Lung (tissue), 12 donors: Measurements from ENCODE around the gene CAND2. TPM values are rescaled to one million over a fixed set of nuclear protein-coding genes. Genes with fewer than 3 reads are reported as not detected.

Source experiments
- ATAC-seq: fragments of 200-7000 bp; cut with Tn5 transposase; one replicate; pipeline ENCODE4 v1.9.1; 2020; ENCODE audit warnings: moderate number of reproducible peaks; ENCODE audit not compliant: insufficient read depth, low FRiP score
- DNase-seq, 3 donors: peaks; one replicate each; pipeline ENCODE4 v3.0.0-alpha.2; 2013 to 2017
- H3K27ac ChIP-seq, 2 donors: one replicate each; pipeline ENCODE4 v1.5.1; 2013; ENCODE audit warnings: mild to moderate bottlenecking in 2 of 2, moderate library complexity in 2 of 2, control low read depth in 1 of 2, inconsistent platforms in 1 of 2, low read depth in 1 of 2, low read length in 1 of 2
- H3K27me3 ChIP-seq, 3 donors: one replicate each; pipeline ENCODE4 v1.5.1; 2013; ENCODE audit warnings: low read length in 2 of 3; ENCODE audit not compliant: control insufficient read depth in 3 of 3, insufficient read depth in 3 of 3
- H3K36me3 ChIP-seq, 4 donors: one replicate each; pipeline ENCODE4 v1.5.1; 2013; ENCODE audit warnings: low read length in 4 of 4, mild to moderate bottlenecking in 1 of 4, moderate library complexity in 1 of 4; ENCODE audit not compliant: control insufficient read depth in 4 of 4, insufficient read depth in 4 of 4
- H3K4me1 ChIP-seq, 5 donors: one replicate each; pipeline ENCODE4 v1.5.1; 2013; ENCODE audit warnings: low read length in 5 of 5, mild to moderate bottlenecking in 2 of 5, moderate library complexity in 1 of 5; ENCODE audit not compliant: control insufficient read depth in 5 of 5, insufficient read depth in 5 of 5
- H3K4me3 ChIP-seq: one replicate; pipeline ENCODE4 v1.5.1; 2013; ENCODE audit warnings: mild to moderate bottlenecking, control low read depth, moderate library complexity
- H3K9ac ChIP-seq, 2 donors: one replicate each; pipeline ENCODE4 v1.5.1; 2013; ENCODE audit warnings: low read length in 2 of 2, control low read depth in 1 of 2; ENCODE audit not compliant: insufficient read depth in 1 of 2
- H3K9me3 ChIP-seq, 4 donors: one replicate each; pipeline ENCODE4 v1.5.1; 2013; ENCODE audit warnings: low read length in 3 of 4, mild to moderate bottlenecking in 1 of 4, moderate library complexity in 1 of 4; ENCODE audit not compliant: control insufficient read depth in 4 of 4, insufficient read depth in 3 of 4
- CTCF ChIP-seq: IDR thresholded peaks from 2 replicates; pipeline ENCODE4 v1.5.1; 2012; ENCODE audit warnings: mild to moderate bottlenecking; ENCODE audit errors: control extremely low read depth, extremely low read depth
- WGBS, 2 donors: extraction: QIAGEN DNeasy Blood & Tissue Kit; methylation state at CpG; one replicate each; pipeline ENCODE4 v1.1.7; 2013; 5-methylcytosine and 5-hydroxymethylcytosine counted together
- polyA plus RNA-seq, 2 donors: library from polyadenylated mRNA; stranded (reverse); fragments of 200-250 nt; gene quantifications; one replicate each; pipeline ENCODE4 v1.2.1, GENCODE V29; 2013
- total RNA-seq, 2 donors: library from RNA; depleted of rRNA in 1 of 2; stranded (reverse); fragments of >200 nt in 1 of 2; gene quantifications; one replicate each; pipeline ENCODE4 v1.2.1, GENCODE V29; 2014 to 2021
- donor health status: control.
- donor health status: control.
- donor health status: Bipolar disorder and iron deficiency.
- donor health status: healthy.
- donor health status: DM: yes; HTN: yes; CAD: no.

Gene CAND2
- total and polyA plus RNA-seq, 4 donors: 1.0 to 5.9 (median 3.6) TPM

GRCh38 chr3:12750658-12751071 lies 45.8 kb upstream of the CAND2 start:
- Histone ChIP-seq H3K27ac (peak overlapping the region in 1 of 2 donors; percentile 58), H3K27me3 (no peaks in the 10 kb centered on the region), H3K4me3 (no peak overlapping the region), H3K9me3 (no peaks in the 10 kb centered on the region), H3K9ac (no peak overlapping the region), H3K36me3 (no peaks in the 10 kb centered on the region), H3K4me1 (peaks cover 0 to 2% (median 0%) of the 10 kb centered on the region in 5 donors)
- DNase-seq (no peak), ATAC-seq (no peak)
- WGBS, 2 donors: 71 to 73% methylated on average over 4 of the region's 4 CpGs
- no peak for TF ChIP-seq CTCF

GRCh38 chr3:12751571-12751970 lies 44.9 kb upstream of the CAND2 start:
- no peaks in the 10 kb centered on the region for H3K9me3 ChIP-seq
- H3K27me3 ChIP-seq: no peaks in the 10 kb centered on the region
- no peak for ATAC-seq
- TF ChIP-seq CTCF: no peak
- no peaks in the 10 kb centered on the region for H3K4me1 ChIP-seq
- peak overlapping the region in 1 of 2 donors; percentile 56 for H3K27ac ChIP-seq
- WGBS, 2 donors: 86 to 92% methylated on average over 5 of the region's 5 CpGs
- no peak overlapping the region for H3K4me3 ChIP-seq
- no peaks in the 10 kb centered on the region for H3K36me3 ChIP-seq
- DNase-seq: no peak
- no peak overlapping the region for H3K9ac ChIP-seq

- DNase-seq: no peak
- Histone ChIP-seq H3K36me3 (no peaks in the 10 kb centered on the region), H3K9ac (no peak overlapping the region), H3K4me3 (no peak overlapping the region), H3K4me1 (no peaks in the 10 kb centered on the region), H3K27me3 (no peaks in the 10 kb centered on the region), H3K9me3 (no peaks in the 10 kb centered on the region), H3K27ac (peak overlapping the region in 1 of 2 donors; percentile 56)
- no peak for ATAC-seq
- no peak for TF ChIP-seq CTCF
- 48 to 61% methylated on average over 3 of the region's 3 CpGs for WGBS, 2 donors
Measured at GRCh38 chr3:12752102-12752501, 44.4 kb upstream of the CAND2 start.

- no peak overlapping the region for H3K4me3 ChIP-seq
Measured at GRCh38 chr3:12752809-12753208, 43.7 kb upstream of the CAND2 start.

More at GRCh38 chr3:12752809-12753208, 43.7 kb upstream of the CAND2 start:
- H3K9ac ChIP-seq: no peak overlapping the region
- no peaks in the 10 kb centered on the region for H3K4me1 ChIP-seq
- no peaks in the 10 kb centered on the region for H3K9me3 ChIP-seq
- no peaks in the 10 kb centered on the region for H3K36me3 ChIP-seq
- ATAC-seq: no peak
- WGBS, 2 donors: 86 to 91% methylated on average over 2 of the region's 2 CpGs
- no peaks in the 10 kb centered on the region for H3K27me3 ChIP-seq
- no peak for TF ChIP-seq CTCF
- no peak for DNase-seq
- H3K27ac ChIP-seq: no peak overlapping the region
